Neural progenitor cell (in vitro differentiated cells): ENCODE results near the gene GDAP2.

Source experiments
- EZH2 ChIP-seq: fragments of 200-600 bp; sonication (generic); IDR thresholded peaks from 2 replicates; pipeline ENCODE4 v1.6.1; 2017; ENCODE audit warnings: antibody characterized with exemption, mild to moderate bottlenecking, moderate library complexity
- EZH2phosphoT487 ChIP-seq: fragments of 200-600 bp; sonication (generic); IDR thresholded peaks from 2 replicates; pipeline ENCODE4 v1.6.1; 2017; ENCODE audit warnings: antibody characterized with exemption
- TF ChIP-seq, protein P1 (sequence below): fragments of 200-600 bp; sonication (generic); IDR thresholded peaks from 2 replicates; pipeline ENCODE4 v1.5.1; 2017; ENCODE audit warnings: antibody characterized with exemption, mild to moderate bottlenecking

GRCh38 chr1:117846674-117847425, 82.6 kb downstream of the GDAP2 start:
- TF ChIP-seq EZH2phosphoT487 (no peak), EZH2 (no peak)
- TF ChIP-seq, protein P1, sequence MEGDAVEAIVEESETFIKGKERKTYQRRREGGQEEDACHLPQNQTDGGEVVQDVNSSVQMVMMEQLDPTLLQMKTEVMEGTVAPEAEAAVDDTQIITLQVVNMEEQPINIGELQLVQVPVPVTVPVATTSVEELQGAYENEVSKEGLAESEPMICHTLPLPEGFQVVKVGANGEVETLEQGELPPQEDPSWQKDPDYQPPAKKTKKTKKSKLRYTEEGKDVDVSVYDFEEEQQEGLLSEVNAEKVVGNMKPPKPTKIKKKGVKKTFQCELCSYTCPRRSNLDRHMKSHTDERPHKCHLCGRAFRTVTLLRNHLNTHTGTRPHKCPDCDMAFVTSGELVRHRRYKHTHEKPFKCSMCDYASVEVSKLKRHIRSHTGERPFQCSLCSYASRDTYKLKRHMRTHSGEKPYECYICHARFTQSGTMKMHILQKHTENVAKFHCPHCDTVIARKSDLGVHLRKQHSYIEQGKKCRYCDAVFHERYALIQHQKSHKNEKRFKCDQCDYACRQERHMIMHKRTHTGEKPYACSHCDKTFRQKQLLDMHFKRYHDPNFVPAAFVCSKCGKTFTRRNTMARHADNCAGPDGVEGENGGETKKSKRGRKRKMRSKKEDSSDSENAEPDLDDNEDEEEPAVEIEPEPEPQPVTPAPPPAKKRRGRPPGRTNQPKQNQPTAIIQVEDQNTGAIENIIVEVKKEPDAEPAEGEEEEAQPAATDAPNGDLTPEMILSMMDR, result no peak
